ENCODE results near the gene ZHX3.
A peak's percentile ranks its signal among the peaks of the same experiment; 100 is the strongest.

Gene ZHX3

DNA sequence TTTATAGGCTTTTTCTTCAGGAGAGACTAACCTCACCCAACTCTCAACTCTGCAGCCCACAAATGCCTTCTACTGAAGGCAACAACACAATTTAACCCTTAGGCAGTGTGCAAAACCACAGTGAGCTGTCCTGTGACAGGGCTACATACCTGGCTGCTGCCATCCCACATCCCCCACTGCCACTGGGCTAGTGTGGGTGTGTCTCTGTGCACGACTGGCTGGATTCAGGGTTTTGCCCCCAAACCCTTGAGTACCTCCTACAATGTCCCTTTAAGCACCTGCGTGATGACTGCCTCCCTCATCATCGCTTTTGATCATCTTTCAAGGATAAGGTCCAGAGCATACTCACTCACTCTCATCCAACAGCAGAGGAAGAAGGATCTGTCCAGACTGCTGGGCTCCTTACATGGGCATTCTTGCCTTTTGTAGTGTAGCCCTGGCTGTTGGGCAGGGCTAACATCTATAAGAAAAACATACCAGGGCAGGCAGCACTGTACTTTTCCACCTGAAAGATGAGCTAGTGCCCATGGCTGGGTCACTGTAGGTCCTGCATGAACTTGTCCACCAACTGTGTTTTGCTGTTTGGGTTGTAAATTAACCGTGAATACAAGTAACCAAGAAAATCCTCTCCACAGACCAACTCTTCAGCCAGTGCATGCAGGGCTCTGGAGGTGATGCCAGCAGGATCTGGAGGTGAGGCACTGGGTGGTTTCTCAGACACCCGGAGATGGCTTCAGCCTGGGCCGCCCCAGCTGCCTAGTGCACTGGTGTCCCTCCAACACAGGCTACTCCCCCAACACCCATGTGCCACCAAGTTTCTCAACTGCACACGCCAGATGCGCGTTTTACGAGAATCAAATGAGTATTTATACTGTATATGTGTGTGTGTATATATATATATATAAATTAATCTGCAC lies 135.0 kb downstream of the ZHX3 start:
- DNase-seq, result no peak

DNA sequence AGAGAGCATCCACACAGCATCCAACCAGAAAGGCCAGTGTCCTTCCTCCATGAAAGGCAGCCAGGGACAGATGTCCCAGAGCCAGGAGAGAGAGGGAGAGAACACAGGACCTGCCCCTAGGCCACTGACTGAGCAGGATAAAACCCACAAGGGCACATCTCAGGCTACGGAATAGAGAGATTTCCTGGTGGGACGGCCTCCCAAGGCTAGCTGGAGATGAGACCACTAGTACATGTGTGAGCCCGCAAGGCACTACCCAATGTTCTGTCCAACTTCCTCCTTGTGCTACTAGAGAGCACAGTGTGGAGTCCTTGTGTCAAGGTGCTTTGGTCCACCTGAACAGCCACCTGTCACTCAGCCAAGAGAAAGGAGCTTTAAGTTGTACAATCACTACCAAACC lies 136.0 kb downstream of the ZHX3 start:
- DNase-seq, result no peak

GRCh38 chr20:41180599-41181333 lies 136.8 kb downstream of the ZHX3 start:
- DNase-seq, result no peak

DNA sequence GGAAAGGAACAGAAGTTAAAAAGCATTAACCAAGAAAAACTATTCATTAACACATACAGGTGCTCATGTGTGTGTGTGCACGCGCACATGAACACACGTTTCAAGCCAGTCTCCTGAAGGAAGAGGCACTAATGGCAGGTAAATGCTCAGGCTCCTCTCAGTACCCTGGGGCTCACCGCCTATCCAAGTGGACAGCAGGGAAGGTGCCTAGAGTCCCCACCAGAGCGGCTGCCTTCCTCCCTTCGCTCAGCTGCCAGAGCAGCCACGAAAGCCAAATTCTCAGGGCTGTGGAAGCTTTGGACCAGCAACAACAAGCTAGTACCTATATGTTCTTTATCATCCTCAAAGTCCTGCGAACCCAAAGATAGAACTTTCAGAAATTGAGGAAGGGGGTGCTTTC lies 137.6 kb downstream of the ZHX3 start:
- DNase-seq, result no peak

- no peak for DNase-seq
These were observed 138.6 kb downstream of the ZHX3 start for GRCh38 chr20:41178904-41179432.

DNA sequence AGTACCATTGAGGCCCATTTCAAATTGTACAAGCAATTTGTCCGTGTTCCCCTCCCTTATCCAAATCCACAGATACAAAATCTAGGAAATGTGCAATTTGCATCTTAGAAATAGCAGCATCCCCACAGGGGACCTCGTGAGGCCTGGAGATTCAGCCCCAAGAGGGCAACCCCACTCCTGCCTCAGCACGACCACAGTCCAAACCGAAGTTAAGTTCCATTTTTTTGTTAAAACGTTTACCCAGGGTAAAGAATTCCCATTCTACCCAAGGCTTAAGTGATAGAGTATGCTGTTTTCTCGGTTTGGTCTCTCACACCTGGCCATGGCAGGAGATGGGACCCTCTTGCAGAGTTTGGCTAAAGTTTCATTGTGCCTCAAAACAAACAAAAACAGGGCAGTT lies 139.0 kb downstream of the ZHX3 start:
- DNase-seq, result no peak

GRCh38 chr20:41177636-41178035 lies 139.9 kb downstream of the ZHX3 start:
- DNase-seq, result no peak

DNA sequence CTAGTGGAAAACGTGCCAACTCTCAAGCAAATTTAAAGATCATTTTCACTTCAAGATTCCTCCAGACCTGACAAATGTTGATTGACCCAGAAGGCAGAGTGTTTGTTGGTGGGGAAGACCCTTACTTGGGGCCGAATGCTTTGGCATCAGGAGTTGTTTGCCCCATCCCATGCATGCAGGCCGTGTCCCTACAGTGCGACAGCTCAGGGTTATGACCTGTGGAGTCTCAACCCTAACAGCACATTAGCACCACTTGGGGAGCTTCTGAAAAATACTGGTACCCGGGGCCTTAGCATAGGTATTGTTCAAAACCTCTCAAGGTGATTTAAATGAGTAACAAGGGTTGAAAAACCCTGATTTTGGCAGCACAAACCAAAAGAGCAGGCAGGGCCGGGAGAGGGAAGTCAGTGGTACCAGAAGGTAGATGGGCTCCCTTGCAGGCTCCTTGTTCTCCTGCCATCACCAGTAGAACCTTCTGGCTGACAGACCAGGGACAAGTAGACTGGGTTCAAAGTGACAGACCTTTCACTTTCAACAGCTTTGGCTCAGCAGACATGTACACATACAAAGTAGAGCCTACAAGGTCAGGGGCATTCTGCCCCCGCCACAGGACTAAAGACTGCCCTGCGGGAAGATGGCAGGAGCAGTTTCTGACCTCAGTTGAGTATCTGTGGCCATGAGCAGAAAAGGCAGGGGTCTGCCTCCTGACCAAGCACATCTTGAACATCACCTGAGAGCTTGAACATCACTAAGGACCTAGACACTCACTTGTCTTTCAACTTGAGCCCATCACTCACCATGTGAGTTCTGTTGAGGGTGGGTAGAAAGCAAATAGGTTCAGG lies 140.6 kb downstream of the ZHX3 start:
- DNase-seq, result no peak

GRCh38 chr20:41175727-41176330 lies 141.7 kb downstream of the ZHX3 start:
- no peak for DNase-seq

DNA sequence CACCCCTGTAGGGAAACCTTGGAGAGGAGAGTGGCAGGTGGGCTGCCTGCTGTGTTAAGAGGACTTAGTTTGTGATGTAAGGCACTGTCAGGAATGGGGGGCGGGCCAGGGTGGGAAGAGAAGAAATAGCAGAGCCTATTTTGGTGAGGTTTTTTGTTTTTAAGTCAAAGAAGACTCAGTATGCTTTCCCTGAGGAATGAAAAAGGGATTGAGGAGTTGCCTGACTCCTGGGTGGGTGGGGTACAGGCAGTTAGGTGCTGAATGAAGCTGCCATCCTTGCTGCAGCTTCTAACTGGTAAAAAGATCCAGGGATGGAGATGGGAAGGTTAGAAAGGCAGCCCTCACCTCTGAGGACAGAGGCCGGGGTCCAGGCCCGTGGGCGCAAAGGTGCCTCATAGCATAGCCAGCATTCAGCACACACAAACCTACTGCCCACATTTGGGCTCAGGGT lies 142.3 kb downstream of the ZHX3 start:
- DNase-seq, result no peak

DNA sequence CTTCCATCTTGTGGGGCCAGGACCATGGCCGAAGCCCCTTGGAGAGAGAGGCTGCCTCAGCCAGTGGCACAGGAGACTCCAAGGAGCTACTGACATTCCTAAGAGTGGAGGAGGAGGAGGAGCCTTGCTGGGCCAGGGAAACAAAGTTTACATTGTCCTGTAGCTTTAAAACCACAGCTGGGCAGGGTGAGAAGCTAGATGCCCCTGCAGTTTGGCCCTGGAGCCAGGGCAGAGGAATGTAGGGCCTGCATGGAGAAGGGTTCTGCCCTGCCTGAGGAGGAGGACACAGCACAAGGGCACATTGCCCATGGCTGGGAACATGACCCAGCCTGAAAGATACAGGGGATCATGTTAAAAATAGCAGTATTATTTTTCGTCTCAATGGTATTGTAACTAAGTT lies 142.7 kb downstream of the ZHX3 start:
- DNase-seq, result no peak

DNA sequence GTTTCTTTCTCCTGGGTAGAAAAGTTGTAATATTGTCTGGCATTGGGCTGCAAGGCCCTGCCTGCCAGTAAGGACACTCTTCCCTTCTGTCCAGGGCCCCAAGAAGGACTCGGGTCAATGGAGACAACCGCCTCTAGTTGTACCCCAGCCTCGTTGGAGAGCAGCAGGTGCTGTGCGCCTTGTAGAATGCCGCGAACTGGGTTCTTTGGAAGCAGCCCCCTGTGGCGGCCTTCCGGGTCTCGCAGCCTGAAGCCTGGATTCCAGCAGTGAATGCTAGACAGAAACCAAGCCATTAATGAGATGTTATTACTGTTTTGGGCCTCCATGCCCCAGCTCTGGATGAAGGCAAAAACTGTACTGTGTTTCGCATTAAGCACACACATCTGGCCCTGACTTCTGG lies 143.2 kb downstream of the ZHX3 start:
- DNase-seq, result no peak

- DNase-seq, result no peak
These were observed 143.7 kb downstream of the ZHX3 start for GRCh38 chr20:41173791-41174341.

GRCh38 chr20:41173161-41173721 lies 144.3 kb downstream of the ZHX3 start:
- peak; percentile 24 for DNase-seq

- no peak for DNase-seq
These were observed 145.0 kb downstream of the ZHX3 start for GRCh38 chr20:41172296-41173140.

- DNase-seq, result no peak
These were observed 145.7 kb downstream of the ZHX3 start for GRCh38 chr20:41171736-41172295.

DNA sequence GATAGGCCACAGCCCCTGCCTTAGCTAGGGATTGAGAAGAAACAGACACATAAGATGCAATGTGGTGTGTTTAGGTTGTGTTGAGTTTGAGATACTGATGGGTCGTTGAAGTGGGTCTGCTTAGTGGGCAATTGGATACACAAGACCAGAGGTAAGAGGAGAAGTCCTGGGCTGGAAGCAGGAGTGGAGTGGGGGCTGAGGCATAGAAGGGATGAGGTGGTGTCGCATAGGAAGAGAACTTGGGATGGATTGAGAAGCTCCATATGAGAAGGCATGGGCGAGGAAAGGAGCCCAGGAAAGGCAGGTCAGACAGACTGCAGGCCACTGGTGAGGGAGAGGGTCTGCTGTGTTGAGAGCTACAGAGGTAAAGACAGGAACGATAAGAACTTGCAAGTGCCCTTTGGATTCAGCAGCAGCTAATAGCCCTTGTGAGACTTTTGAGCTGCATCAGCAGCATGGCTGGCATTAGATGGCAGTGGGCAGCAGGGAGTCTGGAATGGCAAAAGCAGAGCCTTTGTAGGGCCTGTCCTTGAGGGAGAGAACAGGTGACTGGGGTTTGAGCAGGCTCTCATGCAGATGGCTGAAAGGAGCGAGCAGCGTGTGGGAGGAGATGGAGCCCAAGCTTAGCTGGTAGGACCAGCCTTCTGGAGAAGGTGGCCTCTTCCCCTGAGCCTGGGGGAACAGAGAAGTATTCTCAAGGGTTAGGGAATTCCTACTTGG lies 147.0 kb downstream of the ZHX3 start:
- no peak for DNase-seq

DNA sequence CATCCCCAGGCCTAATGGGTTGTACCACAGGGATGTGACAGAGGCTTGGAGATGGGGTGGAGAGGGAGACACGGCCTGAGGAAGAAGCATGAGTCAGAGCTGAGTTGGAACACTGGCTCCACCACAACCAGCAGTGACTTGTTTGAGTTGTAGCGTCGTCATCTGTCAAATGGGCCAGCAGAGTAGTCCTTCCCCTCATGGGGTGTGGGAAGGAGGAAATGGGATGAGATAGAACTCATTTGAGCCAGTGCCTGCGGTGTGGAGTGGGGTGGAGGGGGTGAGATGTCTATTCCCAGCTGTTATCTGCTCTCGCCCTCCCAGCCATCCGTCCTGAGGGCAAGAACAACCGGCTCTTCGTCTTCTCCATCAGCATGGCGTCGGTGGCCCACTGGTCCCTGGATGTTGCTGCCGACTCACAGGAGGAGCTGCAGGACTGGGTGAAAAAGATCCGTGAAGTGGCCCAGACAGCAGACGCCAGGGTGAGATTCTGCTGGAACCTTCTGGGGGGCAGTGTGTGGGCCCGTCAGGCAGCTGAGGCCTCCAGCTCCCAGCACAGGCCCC lies 147.7 kb downstream of the ZHX3 start:
- DNase-seq, result peak; percentile 3

- no peak for DNase-seq
These were observed 148.3 kb downstream of the ZHX3 start for GRCh38 chr20:41169162-41169690.
